ENCODE data around the gene RFTN1.

DNA sequence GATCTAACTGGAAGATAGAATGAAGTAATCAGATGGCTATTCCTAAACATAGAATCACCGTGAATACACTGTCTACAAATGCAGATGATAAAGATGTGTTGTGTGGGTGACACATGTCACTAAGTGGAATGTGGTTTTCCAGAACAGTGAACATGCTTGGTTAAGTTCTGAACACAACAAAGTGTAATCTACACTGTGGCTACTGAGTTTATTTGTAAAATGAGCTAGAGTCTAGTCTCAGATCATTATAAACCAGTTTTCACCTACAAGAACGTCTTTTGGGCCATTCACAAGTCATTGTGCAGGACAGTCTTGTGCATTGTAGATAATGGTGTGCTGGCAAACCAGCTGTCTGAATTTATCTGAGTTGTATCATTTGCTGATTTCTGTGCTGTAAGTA lies 213.2 kb downstream of the RFTN1 start:
- no peak for TF ChIP-seq EP300 (IDR thresholded peaks at IDR 0.05)
- TF ChIP-seq, protein P1, sequence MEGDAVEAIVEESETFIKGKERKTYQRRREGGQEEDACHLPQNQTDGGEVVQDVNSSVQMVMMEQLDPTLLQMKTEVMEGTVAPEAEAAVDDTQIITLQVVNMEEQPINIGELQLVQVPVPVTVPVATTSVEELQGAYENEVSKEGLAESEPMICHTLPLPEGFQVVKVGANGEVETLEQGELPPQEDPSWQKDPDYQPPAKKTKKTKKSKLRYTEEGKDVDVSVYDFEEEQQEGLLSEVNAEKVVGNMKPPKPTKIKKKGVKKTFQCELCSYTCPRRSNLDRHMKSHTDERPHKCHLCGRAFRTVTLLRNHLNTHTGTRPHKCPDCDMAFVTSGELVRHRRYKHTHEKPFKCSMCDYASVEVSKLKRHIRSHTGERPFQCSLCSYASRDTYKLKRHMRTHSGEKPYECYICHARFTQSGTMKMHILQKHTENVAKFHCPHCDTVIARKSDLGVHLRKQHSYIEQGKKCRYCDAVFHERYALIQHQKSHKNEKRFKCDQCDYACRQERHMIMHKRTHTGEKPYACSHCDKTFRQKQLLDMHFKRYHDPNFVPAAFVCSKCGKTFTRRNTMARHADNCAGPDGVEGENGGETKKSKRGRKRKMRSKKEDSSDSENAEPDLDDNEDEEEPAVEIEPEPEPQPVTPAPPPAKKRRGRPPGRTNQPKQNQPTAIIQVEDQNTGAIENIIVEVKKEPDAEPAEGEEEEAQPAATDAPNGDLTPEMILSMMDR (IDR thresholded peaks at IDR 0.05): no peak

Data from tibial nerve (tissue), 4 donors.